NCI-H2196 (cell line): ENCODE results near the gene ZNF728.
"Not testable (repeated sequence)": the region's sequence is repeated elsewhere in the genome, so short reads cannot be mapped to it uniquely, and the experiment has no call there.

ENCODE experiments used
- DNase-seq: peaks from one replicate; lab custom pipeline; 2025; ENCODE audit not compliant: unreplicated experiment; lab: John Stamatoyannopoulos, UW

ZNF728 gene

DNA sequence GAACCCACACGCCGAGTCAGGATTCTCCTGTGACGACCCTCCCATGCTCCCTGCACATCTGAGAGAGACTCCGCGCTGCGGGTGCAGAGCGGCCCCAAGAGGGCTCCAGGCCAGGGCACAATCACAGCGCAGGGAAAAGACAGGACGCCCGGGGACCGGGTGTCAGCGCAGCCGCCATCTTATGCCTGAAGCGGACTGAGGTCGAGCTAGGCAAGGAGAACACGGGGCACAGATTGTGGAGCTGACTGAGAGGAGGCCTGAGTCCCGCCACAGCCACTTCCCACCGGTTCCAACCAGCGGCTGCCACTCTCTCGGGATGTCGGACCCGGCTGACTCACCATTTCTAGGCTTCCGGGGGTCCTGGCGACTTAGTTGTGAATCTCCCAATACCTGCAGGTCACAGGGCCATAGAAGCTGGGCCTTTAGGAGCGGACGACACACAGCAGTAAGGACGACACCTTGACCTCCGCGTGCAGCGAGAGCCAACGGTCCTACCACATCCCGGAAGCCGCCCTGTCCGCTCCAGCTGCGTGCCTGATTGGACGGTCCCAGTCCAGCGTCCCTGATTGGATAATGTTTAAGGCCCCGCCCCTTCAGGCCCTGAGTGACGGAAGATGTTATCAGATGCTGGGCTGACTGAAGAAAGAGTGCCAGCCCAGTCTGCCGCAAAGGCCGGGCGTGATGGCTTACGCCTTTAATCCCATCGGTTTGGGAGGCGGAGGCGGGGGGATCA, at the start of gene ZNF728:
Gene ZNF728 (minus strand): TSS at position 487 of the 733 bp plus-strand sequence. CDS start 146 bp downstream, at position 341.
- no peak for DNase-seq

DNA sequence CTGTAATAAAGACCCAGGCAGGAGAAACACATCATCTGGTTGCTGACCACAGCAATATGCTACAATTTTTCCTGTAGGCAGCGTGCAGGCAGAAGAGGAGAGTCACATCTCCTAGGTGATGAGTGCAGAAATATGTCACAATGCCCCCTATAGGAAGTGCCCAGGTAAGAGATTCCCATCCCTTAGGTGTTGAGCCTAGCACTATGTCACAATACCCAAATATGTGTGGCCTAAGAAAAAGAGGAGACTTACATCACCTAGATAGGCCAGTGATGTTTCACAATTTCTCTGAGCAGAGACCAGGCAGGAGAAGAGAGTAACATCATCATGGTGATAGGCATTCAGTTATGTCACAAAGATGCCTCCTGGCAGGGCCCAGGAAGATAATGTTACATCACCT, 49.4 kb upstream of the ZNF728 start:
- no peak for DNase-seq

DNA sequence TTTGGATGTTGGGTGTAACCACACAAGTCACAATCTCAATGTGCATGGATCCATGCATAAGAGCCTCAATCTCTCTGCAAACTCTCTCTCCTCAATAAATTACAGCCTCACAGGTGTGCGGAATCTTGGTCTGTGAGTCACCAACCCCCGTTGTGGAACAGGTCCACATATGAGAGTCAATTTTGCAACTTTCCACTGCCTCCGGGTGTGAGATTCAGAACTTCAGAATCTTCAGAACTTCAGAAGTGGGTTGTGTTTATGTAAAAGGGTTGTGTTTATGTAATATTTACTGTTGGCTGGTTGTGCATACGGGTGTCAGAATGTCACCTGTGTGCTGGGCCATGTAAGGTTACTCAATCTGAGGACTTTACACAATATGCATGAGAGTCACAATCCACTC, 46.3 kb upstream of the ZNF728 start:
- DNase-seq: no peak

DNA sequence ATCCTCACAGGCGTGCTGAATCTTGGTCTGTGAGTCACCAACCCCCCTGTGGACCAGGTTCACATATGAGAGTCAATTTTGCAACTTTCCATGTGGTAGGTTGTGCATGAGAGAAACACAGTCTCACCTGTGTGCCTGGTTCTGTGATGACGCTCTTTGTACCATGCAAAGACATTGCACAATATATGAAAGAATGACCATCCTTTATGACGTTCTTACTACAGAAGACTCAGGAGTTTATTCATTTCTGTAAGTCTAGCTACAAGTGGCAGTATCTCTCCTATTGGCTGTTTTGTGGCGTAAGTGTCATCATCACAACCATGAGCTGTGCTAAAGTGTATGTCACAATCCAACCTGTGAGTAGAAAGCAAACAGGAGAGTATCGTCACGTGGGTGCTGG, 43.8 kb upstream of the ZNF728 start:
- DNase-seq: no peak

DNA sequence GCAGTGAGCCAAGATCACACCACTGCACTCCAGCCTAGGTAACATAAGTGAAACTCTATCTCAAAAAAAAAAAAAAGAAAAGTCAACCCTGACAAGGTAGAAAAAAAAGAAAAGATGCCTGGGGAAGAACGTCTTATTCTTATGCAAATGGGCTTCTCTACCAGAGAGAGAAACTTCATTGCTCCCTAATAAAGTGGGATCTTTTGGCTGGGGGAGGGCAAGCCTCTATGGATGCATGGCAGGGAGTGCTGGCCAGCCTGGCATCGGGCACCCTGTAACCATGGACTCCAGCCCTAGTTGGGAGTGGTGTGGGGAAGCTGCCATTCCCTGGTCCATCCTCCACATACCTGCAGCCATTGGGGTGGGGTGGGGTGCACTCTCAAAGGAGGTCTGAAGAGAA, 30.7 kb upstream of the ZNF728 start:
- no peak for DNase-seq

DNA sequence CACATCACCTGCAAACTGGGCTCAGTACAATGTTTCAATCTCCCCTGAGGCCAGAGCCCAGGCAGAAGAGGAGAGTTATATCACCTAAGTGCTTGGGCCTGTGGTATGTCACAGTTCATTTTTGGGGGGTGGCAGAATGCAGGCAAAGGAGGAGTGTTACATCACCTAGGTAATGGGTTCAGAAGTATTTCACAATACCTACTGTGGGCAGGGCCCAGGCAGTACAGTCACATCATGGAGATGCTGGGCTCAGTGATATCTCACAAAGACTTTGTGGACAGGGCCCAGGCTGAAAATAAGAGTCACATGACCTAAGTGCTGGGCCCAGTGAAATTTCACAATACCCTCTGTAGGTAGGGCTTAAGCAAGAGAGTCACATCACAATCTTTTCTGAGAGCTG, 12.7 kb upstream of the ZNF728 start:
- no peak for DNase-seq

DNA sequence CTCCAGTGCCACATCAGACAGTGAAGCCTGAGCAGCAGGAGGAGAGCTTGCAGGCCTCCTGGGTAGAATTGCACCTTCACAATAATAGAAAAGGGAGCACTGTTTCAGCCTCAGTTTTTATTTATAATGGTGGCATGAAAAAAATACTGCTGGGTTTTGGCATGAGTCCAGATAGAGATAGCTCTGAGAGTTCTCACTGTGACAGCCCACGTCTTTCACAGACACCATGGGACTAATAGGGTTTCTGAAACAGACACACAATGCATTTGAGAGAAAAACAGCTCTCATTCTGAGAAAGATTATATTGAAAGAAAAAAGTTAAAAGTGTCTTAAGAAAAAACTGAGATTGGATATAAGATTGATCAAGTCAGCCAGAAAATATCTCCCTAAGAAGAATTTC, 8.0 kb downstream of the ZNF728 start:
- DNase-seq: not testable (repeated sequence)

DNA sequence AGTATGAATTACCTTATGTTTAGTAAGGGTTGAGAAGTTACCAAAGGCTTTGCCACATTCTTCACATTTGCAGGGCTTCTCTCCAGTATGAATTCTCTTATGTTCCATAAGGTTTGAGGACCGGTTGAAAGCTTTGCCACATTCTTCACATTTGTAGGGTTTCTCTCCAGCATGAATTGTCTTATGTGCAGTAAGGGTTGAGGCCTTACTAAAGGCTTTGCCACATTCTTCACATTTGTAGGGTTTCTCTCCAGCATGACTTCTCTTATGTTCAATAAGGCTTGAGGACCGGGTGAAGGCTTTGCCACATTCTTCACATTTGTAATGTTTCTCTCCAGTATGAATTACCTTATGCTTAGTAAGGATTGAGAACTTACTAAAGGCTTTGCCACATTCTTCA, 26.7 kb downstream of the ZNF728 start:
- DNase-seq: no peak

DNA sequence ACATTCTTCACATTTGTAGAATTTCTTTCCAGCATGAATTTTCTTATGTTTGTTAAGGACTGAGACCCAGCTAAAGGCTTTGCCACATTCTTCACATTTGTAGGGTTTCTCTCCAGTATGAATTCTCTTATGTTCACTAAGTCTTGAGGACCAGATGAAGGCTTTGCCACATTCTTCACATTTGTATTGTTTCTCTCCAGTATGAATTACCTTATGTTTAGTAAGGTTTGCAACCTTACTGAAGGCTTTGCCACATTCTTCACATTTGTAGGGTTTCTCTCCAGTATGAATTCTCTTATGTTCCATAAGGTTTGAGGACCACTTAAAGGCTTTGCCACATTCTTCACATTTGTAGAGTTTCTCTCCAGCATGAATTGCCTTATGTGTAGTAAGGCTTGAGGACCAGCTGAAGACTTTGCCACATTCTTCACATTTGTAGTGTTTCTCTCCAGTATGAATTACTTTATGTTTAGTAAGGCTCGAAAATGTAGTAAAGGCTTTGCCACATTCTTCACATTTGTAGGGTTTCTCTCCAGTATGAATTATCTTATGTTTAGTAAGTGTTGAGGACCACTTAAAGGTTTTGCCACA, 27.3 kb downstream of the ZNF728 start:
- not testable (repeated sequence) for DNase-seq

DNA sequence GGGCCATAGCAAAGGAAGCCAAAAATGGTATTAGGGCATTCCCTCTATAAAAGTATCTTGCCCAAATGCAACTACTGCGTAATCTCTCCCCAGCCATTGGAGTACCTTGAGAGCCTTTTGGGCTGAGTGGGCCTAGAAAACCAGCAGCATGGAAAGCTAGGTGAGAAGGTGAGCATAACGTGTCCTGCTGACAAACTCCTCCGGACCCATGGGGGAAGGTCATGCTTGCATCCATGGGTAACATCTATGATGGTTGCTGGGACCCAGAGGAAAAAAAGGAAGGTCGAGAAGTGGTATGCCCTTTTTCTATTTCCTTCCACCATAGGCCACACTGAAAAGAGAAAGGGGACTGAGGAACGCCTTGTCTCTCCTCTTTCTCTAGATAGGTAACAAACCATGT, 57.4 kb downstream of the ZNF728 start:
- no peak for DNase-seq

DNA sequence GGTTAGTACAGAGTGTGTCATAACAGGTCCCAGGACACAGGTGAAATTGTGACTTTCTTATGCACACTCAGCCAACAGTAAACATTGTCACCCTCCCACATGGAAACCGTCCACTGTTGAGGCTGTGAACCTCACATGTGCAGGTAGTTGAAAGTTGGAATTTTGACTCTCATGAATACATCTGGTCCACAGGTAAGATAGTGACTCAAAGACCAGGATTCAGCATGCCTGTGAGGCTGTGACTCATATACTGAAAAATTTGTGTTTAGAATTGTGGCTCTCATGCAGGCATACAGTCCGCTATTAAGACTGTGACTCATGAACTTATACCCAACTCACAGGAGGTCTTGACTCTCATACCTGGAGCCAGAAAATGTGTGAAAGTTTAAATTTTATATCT, 67.8 kb downstream of the ZNF728 start:
- DNase-seq: no peak

DNA sequence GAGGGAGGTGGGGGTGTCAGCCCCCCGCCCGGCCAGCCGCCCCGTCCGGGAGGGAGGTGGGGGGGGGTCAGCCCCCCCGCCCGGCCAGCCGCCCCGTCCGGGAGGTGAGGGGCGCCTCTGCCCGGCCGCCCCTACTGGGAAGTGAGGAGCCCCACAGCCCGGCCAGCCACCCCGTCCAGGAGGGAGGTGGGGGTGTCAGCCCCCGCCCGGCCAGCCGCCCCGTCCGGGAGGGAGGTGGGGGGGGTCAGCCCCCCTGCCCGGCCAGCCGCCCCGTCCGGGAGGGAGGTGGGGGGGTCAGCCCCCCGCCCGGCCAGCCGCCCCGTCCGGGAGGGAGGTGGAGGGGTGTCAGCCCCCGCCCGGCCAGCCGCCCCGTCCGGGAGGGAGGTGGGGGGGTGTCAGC, 75.4 kb downstream of the ZNF728 start:
- DNase-seq: not testable (repeated sequence)

DNA sequence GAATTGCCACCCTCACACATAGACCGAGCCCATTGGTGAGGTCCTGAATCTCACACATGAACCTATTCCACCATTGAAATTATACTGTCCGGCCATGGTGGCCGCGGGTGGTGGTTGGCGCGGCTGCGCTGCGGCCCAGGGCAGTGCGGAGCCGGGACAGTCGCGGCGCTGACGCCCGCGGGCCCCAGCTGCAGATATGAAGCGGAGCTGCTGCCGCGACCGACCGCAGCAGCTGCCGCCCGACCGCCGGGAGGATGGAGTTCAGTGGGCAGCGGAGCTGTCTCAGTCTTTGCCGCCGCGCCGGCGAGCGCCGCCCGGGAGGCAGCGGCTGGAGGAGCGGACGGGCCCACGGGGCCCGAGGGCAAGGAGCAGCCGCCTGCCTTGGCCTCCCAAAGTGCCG, 77.8 kb downstream of the ZNF728 start:
- DNase-seq: not testable (repeated sequence)
